ENCODE data around the gene PCDHA2.
"Not testable (repeated sequence)": the region's sequence is repeated elsewhere in the genome, so short reads cannot be mapped to it uniquely, and the experiment has no call there.

Gene PCDHA2

DNA sequence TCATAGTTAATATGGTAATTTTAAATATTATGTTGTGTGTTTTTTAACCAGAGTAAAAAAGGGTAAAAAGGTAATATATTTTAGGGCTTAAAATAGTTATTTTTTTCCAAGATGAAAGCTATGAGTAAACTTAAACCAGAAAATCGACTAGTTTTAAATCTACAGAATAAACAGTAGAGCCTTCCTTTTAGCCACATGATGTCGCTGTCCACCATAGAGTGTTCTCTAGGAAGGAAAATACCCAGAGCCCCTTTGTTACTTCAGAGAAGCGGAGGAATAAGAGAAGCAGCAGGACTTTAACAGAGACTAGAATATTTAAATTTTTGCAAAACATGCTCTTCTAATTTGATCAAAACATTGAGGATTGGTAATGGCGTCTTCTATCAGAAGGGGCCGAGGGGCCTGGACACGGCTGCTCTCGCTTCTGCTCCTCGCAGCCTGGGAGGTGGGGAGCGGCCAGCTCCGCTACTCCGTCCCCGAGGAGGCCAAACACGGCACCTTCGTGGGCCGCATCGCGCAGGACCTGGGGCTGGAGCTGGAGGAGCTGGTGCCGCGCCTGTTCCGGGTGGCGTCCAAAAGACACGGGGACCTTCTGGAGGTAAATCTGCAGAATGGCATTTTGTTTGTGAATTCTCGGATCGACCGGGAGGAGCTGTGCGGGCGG, at the start of gene PCDHA2:
Gene PCDHA2 (plus strand): TSS at position 258 of the 664 bp plus-strand sequence.
- Mint-ChIP-seq H3K4me1 (no peaks in the 10 kb centered on the region), H3K27me3 (peaks cover 4% of the 10 kb centered on the region), H3K27ac (no peak within 1 kb of the TSS), H3K4me3 (no peak within 1 kb of the TSS), H3K36me3 (peaks cover 1% of the 10 kb centered on the region), H3K9me3 (peaks cover 6% of the 10 kb centered on the region)
- no peak for ATAC-seq (ENCODE audit: low read depth)
- DNase-seq (ENCODE audit: low spot score in 2 of 2), result no peak

DNA sequence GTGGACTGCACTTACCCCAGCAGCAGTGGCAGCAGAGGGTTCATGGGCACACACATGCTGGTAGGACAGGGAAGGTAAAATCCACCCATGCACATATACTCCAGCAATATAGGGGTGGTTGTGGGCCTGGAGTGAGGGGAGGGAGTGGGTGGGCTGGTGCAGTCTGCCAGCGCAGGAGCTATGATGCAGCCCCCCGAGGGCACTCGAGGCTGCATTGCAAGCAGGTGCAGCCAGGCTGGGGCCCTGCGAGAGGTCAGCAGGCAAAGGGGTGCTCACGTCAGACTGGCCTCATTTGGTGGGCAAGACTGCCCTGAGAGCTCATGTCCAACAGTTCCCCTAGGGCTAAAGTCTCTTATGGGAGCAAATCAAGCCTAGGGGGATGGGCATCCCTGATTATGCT, 41.1 kb upstream of the PCDHA2 start:
- ATAC-seq (ENCODE audit: low read depth), result no peak
- Mint-ChIP-seq H3K27me3 (peaks cover 6% of the 10 kb centered on the region), H3K4me1 (no peaks in the 10 kb centered on the region), H3K27ac (no peak overlapping the region), H3K4me3 (no peak overlapping the region), H3K9me3 (peaks cover 40% of the 10 kb centered on the region), H3K36me3 (peaks cover 10% of the 10 kb centered on the region)
- DNase-seq (ENCODE audit: low spot score in 2 of 2), result no peak

DNA sequence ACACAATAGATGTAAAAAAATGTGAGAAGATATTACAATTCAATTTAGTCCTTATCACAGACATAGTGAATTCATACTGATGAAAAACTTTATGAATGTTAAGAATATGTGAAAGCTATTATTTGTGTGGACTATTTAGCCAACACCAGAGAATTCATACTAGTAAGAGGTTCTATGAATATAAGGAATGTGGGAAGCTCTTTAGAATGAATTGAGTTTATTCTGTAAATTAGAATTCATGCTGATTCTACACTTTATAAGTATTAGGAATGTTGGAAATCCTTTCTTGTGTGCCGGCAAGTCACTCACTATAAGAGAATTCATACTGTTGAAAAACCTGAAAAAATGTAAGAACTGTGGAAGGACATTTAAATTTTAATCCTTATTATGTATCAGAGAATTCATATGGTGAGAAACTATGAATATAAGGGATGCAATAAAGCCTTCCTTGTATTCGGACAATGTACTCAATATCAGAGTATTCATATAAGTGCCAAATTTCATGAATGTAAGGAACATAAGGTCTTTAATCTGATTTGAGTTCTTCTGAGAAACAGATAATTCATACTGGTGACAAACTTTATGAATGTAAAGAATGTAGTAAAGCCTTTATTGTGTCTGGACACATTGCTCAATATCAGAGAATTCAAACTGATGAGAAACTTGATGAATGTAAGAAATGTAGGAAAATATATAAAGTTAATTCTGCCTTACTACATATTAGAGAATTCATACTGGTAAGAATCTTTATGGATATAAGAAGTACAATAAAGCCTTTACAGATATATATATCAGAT, 30.3 kb upstream of the PCDHA2 start:
- H3K9me3 Mint-ChIP-seq, result peaks cover 21% of the 10 kb centered on the region
- H3K36me3 Mint-ChIP-seq, result peaks cover 3% of the 10 kb centered on the region
- no peaks in the 10 kb centered on the region for H3K4me1 Mint-ChIP-seq
- H3K4me3 Mint-ChIP-seq, result no peak overlapping the region
- H3K27me3 Mint-ChIP-seq, result no peaks in the 10 kb centered on the region
- H3K27ac Mint-ChIP-seq, result no peak overlapping the region
- DNase-seq (ENCODE audit: low spot score in 2 of 2) (no peak), ATAC-seq (ENCODE audit: low read depth) (no peak)

DNA sequence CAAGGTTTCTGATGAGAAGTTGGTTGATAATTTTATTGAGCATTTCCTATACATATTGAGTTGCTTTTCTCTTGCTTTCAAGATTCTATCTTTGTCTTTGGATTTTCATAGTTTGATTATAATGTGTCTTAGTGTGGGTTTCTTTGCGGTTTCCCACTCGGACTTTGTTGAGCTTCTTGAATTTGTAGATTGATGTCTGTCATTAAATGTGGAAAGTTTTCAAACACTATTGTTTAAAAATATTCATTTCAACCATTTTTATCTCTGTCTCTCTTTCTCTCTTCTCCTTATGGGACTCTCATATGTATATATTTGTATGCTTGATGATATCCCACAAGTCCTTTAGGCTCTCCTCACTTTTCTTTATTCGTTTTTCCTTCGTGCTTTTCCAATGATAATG, 27.2 kb upstream of the PCDHA2 start:
- Mint-ChIP-seq H3K4me3 (no peak overlapping the region), H3K9me3 (peaks cover 20% of the 10 kb centered on the region), H3K4me1 (no peaks in the 10 kb centered on the region), H3K27ac (no peak overlapping the region), H3K27me3 (no peaks in the 10 kb centered on the region), H3K36me3 (peaks cover 3% of the 10 kb centered on the region)
- ATAC-seq (ENCODE audit: low read depth) (no peak), DNase-seq (ENCODE audit: low spot score in 2 of 2) (no peak)

DNA sequence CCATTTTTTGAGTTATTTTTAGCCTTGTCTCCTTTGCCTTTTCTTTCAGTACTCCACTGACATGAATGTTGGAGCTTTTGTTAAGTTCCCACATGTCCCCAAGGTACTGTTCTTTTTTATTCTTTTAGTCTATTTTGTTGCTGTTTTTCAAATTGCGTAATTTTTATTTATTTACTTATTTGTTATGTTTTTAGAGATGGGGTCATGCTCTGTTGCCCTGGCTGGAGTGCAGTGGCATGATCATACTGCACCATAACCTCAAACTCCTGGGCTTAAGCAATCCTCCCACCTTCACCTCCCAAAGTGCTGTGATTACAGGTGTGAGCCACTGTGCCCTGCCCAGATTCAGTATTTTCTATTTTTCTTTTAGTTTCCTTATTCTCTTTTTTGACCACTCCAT, 14.1 kb upstream of the PCDHA2 start:
- Mint-ChIP-seq H3K4me3 (no peak overlapping the region), H3K27ac (no peak overlapping the region), H3K9me3 (peaks cover 22% of the 10 kb centered on the region), H3K4me1 (no peaks in the 10 kb centered on the region), H3K27me3 (peaks cover 3% of the 10 kb centered on the region), H3K36me3 (peaks cover 3% of the 10 kb centered on the region)
- DNase-seq (ENCODE audit: low spot score in 2 of 2) (no peak), ATAC-seq (ENCODE audit: low read depth) (no peak)

DNA sequence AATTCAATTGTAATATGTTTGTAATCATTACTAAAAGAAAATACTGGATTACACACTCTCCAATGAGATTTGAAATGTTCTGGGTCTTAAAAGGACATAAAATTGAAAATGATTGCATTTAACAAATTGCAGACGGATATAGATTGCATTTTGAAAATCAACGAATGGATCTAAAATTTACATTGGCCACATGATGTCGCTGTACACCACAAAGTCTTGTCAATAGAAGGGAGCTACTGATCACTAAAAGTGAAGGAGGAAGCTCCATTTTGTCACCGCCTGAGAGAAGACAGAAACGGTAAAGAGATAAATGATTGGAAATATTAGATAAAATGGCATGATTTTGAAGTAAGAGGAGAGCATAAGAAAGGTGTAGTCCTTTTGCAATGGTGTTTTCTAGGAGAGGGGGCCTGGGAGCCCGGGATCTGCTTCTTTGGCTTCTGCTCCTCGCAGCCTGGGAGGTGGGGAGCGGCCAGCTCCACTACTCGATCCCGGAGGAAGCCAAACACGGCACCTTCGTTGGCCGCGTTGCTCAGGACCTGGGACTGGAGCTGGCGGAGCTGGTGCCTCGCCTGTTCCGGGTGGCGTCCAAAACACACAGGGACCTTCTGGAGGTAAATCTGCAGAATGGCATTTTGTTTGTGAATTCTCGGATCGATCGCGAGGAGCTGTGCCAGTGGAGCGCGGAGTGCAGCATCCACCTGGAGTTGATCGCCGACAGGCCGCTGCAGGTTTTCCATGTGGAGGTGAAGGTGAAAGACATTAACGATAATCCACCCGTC, 8.6 kb upstream of the PCDHA2 start, which contains the start of gene PCDHA1:
Gene PCDHA1 (plus strand): TSS at position 236 of the 782 bp plus-strand sequence.
- peaks cover 14% of the 10 kb centered on the region for H3K9me3 Mint-ChIP-seq
- no peaks in the 10 kb centered on the region for H3K4me1 Mint-ChIP-seq
- H3K27me3 Mint-ChIP-seq, result peaks cover 6% of the 10 kb centered on the region
- no peak within 1 kb of the TSS for H3K27ac Mint-ChIP-seq
- ATAC-seq (ENCODE audit: low read depth) (no peak), DNase-seq (ENCODE audit: low spot score in 2 of 2) (no peak)
- H3K4me3 Mint-ChIP-seq, result no peak within 1 kb of the TSS
- H3K36me3 Mint-ChIP-seq, result peaks cover 5% of the 10 kb centered on the region

DNA sequence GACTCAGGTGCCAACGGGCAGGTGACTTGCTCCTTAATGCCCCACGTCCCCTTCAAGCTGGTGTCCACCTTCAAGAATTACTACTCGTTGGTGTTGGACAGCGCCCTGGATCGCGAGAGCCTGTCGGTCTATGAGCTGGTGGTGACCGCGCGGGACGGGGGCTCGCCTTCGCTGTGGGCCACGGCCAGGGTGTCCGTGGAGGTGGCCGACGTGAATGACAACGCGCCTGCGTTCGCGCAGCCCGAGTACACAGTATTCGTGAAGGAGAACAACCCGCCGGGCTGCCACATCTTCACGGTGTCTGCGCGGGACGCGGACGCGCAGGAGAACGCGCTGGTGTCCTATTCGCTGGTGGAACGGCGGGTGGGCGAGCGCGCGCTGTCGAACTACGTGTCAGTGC, 7.2 kb upstream of the PCDHA2 start:
- not testable (repeated sequence) for H3K36me3 Mint-ChIP-seq; H3K27ac Mint-ChIP-seq; H3K27me3 Mint-ChIP-seq; H3K4me3 Mint-ChIP-seq; H3K4me1 Mint-ChIP-seq; ATAC-seq (ENCODE audit: low read depth); DNase-seq (ENCODE audit: low spot score in 2 of 2)
- peaks cover 14% of the 10 kb centered on the region for H3K9me3 Mint-ChIP-seq

DNA sequence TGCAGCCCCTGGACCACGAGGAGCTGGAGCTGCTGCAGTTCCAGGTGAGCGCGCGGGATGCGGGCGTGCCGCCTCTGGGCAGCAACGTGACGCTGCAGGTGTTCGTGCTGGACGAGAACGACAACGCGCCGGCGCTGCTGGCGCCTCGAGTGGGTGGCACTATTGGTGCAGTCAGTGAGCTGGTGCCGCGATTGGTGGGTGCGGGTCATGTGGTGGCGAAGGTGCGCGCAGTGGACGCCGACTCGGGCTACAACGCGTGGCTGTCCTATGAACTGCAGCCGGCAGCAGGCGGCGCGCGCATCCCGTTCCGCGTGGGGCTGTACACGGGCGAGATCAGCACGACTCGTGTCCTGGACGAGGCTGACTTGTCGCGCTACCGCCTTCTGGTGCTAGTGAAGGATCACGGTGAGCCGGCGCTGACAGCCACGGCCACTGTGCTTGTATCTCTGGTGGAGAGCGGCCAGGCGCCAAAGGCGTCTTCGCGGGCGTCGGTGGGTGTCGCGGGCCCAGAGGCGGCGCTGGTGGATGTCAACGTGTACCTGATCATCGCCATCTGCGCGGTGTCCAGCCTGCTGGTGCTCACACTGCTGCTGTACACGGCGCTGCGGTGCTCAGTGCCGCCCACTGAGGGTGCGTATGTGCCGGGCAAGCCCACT, 6.7 kb upstream of the PCDHA2 start:
- H3K27ac Mint-ChIP-seq; H3K27me3 Mint-ChIP-seq; H3K4me1 Mint-ChIP-seq; H3K36me3 Mint-ChIP-seq; DNase-seq (ENCODE audit: low spot score in 2 of 2); ATAC-seq (ENCODE audit: low read depth); H3K4me3 Mint-ChIP-seq: not testable (repeated sequence)
- peaks cover 13% of the 10 kb centered on the region for H3K9me3 Mint-ChIP-seq

DNA sequence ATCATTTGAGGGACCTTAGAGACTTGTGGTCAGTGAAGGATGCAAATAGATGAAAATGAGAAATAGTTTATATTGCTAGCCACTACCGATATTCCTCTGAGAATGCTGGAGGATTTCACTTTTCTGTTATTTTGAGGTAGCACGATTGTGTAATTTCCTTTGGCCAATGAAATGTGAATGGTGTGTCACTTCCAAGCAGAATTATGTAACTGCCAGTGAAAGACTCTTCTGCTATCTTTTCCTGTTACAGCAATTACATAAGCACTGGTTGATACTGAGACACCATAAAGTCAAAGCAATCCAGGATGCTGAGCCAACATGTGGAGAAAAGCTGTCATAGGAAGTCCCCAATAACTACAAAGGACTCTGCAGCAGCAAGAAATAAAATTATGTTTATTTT, 3.6 kb upstream of the PCDHA2 start:
- H3K27me3 Mint-ChIP-seq, result peaks cover 7% of the 10 kb centered on the region
- peaks cover 7% of the 10 kb centered on the region for H3K9me3 Mint-ChIP-seq
- no peak overlapping the region for H3K4me3 Mint-ChIP-seq
- no peak for DNase-seq (ENCODE audit: low spot score in 2 of 2)
- H3K36me3 Mint-ChIP-seq, result peaks cover 3% of the 10 kb centered on the region
- H3K4me1 Mint-ChIP-seq, result no peaks in the 10 kb centered on the region
- ATAC-seq (ENCODE audit: low read depth), result no peak
- no peak overlapping the region for H3K27ac Mint-ChIP-seq

DNA sequence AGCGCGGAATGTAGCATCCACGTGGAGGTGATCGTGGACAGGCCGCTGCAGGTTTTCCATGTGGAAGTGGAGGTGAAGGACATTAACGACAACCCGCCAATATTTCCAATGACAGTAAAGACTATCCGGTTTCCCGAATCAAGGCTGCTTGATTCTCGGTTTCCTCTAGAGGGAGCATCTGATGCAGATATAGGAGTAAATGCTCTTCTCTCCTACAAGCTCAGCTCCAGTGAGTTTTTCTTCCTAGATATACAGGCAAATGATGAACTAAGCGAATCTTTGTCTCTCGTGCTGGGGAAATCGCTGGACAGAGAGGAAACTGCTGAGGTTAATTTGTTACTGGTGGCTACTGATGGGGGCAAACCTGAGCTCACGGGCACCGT, 598 bp downstream of the PCDHA2 start:
- Mint-ChIP-seq H3K27ac (no peak overlapping the region), H3K4me3 (no peak overlapping the region), H3K4me1 (no peaks in the 10 kb centered on the region), H3K36me3 (peaks cover 1% of the 10 kb centered on the region), H3K9me3 (peaks cover 7% of the 10 kb centered on the region), H3K27me3 (peaks cover 4% of the 10 kb centered on the region)
- no peak for DNase-seq (ENCODE audit: low spot score in 2 of 2)
- ATAC-seq (ENCODE audit: low read depth), result no peak

DNA sequence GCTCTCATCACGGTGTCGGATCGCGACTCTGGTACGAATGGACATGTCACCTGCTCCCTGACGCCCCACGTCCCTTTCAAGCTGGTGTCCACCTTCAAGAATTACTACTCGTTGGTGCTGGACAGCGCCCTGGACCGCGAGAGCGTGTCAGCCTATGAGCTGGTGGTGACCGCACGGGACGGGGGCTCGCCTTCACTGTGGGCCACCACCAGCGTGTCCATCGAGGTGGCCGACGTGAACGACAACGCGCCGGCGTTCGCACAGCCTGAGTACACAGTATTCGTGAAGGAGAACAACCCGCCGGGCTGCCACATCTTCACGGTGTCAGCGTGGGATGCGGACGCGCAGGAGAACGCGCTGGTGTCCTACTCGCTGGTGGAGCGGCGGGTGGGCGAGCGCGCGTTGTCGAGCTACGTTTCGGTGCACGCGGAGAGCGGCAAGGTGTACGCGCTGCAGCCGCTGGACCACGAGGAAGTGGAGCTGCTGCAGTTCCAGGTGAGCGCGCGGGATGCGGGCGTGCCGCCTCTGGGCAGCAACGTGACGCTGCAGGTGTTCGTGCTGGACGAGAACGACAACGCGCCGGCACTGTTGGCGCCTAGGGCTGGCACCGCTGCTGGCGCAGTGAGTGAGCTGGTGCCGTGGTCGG, 1.5 kb downstream of the PCDHA2 start:
- H3K27me3 Mint-ChIP-seq; H3K36me3 Mint-ChIP-seq; H3K27ac Mint-ChIP-seq; H3K9me3 Mint-ChIP-seq; ATAC-seq (ENCODE audit: low read depth); H3K4me3 Mint-ChIP-seq; H3K4me1 Mint-ChIP-seq; DNase-seq (ENCODE audit: low spot score in 2 of 2): not testable (repeated sequence)

DNA sequence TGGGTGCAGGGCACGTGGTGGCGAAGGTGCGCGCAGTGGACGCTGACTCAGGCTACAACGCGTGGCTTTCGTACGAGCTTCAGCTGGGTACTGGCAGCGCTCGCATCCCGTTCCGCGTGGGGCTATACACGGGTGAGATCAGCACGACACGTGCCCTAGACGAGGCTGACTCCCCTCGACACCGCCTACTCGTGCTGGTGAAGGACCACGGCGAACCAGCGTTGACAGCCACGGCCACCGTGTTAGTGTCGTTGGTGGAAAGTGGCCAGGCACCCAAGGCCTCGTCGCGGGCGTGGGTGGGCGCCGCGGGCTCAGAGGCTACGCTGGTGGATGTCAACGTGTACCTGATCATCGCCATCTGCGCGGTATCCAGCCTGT, 2.1 kb downstream of the PCDHA2 start:
- Mint-ChIP-seq H3K9me3 (peaks cover 7% of the 10 kb centered on the region), H3K4me1 (no peaks in the 10 kb centered on the region), H3K4me3 (no peak overlapping the region), H3K27ac (no peak overlapping the region), H3K27me3 (peaks cover 2% of the 10 kb centered on the region), H3K36me3 (peaks cover 1% of the 10 kb centered on the region)
- DNase-seq (ENCODE audit: low spot score in 2 of 2) (no peak), ATAC-seq (ENCODE audit: low read depth) (no peak)

DNA sequence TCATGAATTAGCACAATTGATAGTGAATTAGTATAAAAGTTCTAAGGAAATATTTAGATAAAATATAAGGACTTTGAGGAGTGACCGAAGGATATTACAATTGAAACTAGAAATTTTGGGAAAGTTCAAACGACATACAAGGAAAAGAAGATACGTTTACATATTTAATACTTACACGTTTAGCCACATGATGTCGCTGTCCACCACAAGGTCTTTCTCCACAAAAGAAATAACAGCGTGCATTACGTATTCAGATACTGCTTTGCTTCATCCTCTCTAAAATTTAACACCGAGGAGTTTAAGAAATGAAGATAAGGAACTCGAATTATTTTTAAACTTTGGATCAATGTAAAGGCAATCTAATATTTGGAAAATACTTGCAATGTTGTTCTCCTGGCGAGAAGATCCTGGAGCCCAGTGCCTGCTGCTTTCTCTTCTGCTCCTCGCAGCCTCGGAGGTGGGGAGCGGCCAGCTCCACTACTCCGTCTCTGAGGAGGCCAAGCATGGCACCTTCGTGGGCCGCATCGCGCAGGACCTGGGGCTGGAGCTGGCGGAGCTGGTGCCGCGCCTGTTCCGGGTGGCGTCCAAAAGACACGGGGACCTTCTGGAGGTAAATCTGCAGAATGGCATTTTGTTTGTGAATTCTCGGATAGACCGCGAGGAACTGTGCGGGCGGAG, 6.3 kb downstream of the PCDHA2 start, which contains the start of gene PCDHA3:
Gene PCDHA3 (plus strand): TSS at position 242 of the 678 bp plus-strand sequence.
- no peaks in the 10 kb centered on the region for H3K4me1 Mint-ChIP-seq
- no peak within 1 kb of the TSS for H3K4me3 Mint-ChIP-seq
- peaks cover 9% of the 10 kb centered on the region for H3K9me3 Mint-ChIP-seq
- H3K36me3 Mint-ChIP-seq, result peaks cover 1% of the 10 kb centered on the region
- DNase-seq (ENCODE audit: low spot score in 2 of 2) (no peak), ATAC-seq (ENCODE audit: low read depth) (no peak)
- peaks cover 2% of the 10 kb centered on the region for H3K27me3 Mint-ChIP-seq
- H3K27ac Mint-ChIP-seq, result no peak within 1 kb of the TSS

Data from memory B cell (primary cell).